Measurements from ENCODE around the gene CACNA2D1.

The CACNA2D1 gene

DNA sequence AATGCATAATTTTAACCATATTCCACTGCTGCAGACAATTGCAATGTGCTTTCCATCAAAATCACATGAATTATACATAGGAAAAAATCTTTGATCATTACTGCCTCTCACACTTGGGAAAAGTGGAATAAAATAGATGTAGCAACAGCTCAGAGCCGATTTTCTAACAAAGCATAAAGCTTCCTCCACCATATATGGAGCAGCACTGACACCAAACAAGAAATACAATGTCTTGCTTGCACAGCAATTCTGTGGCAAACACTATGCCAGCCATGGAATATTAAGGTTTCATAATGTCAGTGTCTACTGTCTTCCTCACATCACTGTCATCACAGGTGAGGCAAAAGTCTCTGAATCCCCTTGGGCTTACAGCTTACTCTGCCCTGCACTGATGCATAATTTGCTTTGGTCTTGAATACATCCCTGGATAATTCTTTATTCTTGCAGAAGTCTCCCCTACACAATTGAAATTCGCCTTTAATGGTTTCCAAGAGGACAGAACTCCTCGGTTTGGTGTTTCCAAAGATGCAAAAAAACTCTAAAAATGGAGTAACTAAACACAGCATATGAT is 198.5 kb downstream of the CACNA2D1 start:
- WGBS (ENCODE audit: extremely low coverage, insufficient coverage, low lambda C conversion rate): no CpG with 5 or more reads among the region's 3 CpGs
- no peaks in the 10 kb centered on the region for H3K36me3 ChIP-seq (ENCODE audit: control insufficient read depth, insufficient read depth, low read length)

DNA sequence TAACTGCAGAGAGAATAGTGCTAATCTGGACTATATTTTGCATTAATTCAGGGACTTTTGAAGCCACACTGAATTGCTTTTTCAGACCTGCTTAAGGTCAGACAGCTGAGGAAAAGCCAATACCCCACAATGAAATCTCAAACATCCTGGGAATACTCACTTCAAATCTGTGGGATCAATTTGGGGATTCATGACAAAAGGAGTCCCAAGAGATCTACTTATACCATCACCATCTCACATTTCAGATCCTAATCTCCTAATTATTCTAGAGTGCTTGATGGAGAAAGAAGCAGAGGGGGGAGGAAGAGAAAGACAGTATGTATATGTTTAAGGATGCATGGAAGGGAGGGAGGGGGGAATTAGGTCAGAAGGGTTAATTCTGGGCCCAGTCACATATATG is 202.2 kb downstream of the CACNA2D1 start:
- H2BK120ac ChIP-seq (ENCODE audit: low read depth, low read length): no peak overlapping the region
- H4K5ac ChIP-seq (ENCODE audit: low read length): no peak overlapping the region
- H3K9ac ChIP-seq (ENCODE audit: low read length): no peak overlapping the region
- H3K56ac ChIP-seq (ENCODE audit: low read length): no peak overlapping the region
- H3K79me2 ChIP-seq (ENCODE audit: control insufficient read depth, insufficient read depth, low read length): no peaks in the 10 kb centered on the region
- H3K36me3 ChIP-seq (ENCODE audit: control insufficient read depth, insufficient read depth, low read length): no peaks in the 10 kb centered on the region
- H2BK5ac ChIP-seq (ENCODE audit: low read length): no peak overlapping the region
- H3K4me2 ChIP-seq (ENCODE audit: low read length): no peak overlapping the region
- no peaks in the 10 kb centered on the region for H3K79me1 ChIP-seq (ENCODE audit: low read length)
- DNase-seq: peak; percentile 56
- H3K27me3 ChIP-seq (ENCODE audit: insufficient read depth, low read length, poor library complexity): no peaks in the 10 kb centered on the region
- H4K8ac ChIP-seq (ENCODE audit: low read depth, low read length): no peak overlapping the region
- no peak overlapping the region for H3K4me3 ChIP-seq (ENCODE audit: low read length)
- no peaks in the 10 kb centered on the region for H3K4me1 ChIP-seq (ENCODE audit: control insufficient read depth, low read depth, low read length)
- no peak overlapping the region for H3K18ac ChIP-seq (ENCODE audit: low read length)
- H2BK15ac ChIP-seq (replicated peaks; ENCODE audit: low read depth): no peak overlapping the region
- no peak overlapping the region for H2AK5ac ChIP-seq (ENCODE audit: low read length)
- H3K4ac ChIP-seq (ENCODE audit: low read depth, low read length): no peak overlapping the region
- no peak overlapping the region for H3K27ac ChIP-seq (ENCODE audit: low read depth, low read length)
- H3K23ac ChIP-seq (ENCODE audit: low read length): no peak overlapping the region

More for the DNA sequence above, 198.5 kb downstream of the CACNA2D1 start:
- H2BK120ac ChIP-seq (ENCODE audit: low read depth, low read length): no peak overlapping the region
- peaks cover 2% of the 10 kb centered on the region for H3K79me1 ChIP-seq (ENCODE audit: low read length)
- no peak overlapping the region for H3K23ac ChIP-seq (ENCODE audit: low read length)
- H2BK15ac ChIP-seq (replicated peaks; ENCODE audit: low read depth): no peak overlapping the region
- DNase-seq: no peak
- H3K4me1 ChIP-seq (ENCODE audit: control insufficient read depth, low read depth, low read length): no peaks in the 10 kb centered on the region
- H3K4me3 ChIP-seq (ENCODE audit: low read length): no peak overlapping the region
- H3K79me2 ChIP-seq (ENCODE audit: control insufficient read depth, insufficient read depth, low read length): no peaks in the 10 kb centered on the region
- no peak overlapping the region for H4K5ac ChIP-seq (ENCODE audit: low read length)
- H3K18ac ChIP-seq (ENCODE audit: low read length): no peak overlapping the region
- H3K27ac ChIP-seq (ENCODE audit: low read depth, low read length): no peak overlapping the region
- H2AK5ac ChIP-seq (ENCODE audit: low read length): no peak overlapping the region
- no peak overlapping the region for H3K9ac ChIP-seq (ENCODE audit: low read length)
- no peaks in the 10 kb centered on the region for H3K27me3 ChIP-seq (ENCODE audit: insufficient read depth, low read length, poor library complexity)
- H3K4ac ChIP-seq (ENCODE audit: low read depth, low read length): peak overlapping the region; percentile 36
- H3K56ac ChIP-seq (ENCODE audit: low read length): no peak overlapping the region
- H2BK5ac ChIP-seq (ENCODE audit: low read length): no peak overlapping the region
- H4K8ac ChIP-seq (ENCODE audit: low read depth, low read length): no peak overlapping the region
- no peak overlapping the region for H3K4me2 ChIP-seq (ENCODE audit: low read length)

DNA sequence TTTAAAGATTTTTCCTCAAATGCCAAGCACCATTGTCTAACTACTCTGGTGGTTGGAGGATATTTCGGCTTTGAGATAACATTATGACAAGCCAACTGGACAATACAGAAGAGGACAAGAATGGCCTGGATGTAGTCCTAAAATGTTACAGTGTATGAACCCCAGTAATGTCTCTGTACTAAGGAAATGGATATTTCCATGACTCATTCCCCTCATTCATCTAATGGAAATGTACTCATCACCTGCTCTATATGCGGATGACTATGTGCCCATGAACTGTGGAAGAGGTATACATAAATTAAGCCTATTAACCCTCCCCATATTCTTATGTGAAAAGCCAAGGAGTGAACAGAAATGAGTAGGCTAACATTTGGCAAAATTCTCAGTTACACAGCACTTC is 207.9 kb downstream of the CACNA2D1 start:
- no CpG with 5 or more reads among the region's 2 CpGs for WGBS (ENCODE audit: extremely low coverage, insufficient coverage, low lambda C conversion rate)
- no peak overlapping the region for H4K5ac ChIP-seq (ENCODE audit: low read length)
- no peaks in the 10 kb centered on the region for H3K36me3 ChIP-seq (ENCODE audit: control insufficient read depth, insufficient read depth, low read length)
- H2BK5ac ChIP-seq (ENCODE audit: low read length): no peak overlapping the region
- no peak overlapping the region for H3K4ac ChIP-seq (ENCODE audit: low read depth, low read length)
- no peak overlapping the region for H2AK5ac ChIP-seq (ENCODE audit: low read length)
- no peak overlapping the region for H3K27ac ChIP-seq (ENCODE audit: low read depth, low read length)
- no peaks in the 10 kb centered on the region for H3K79me2 ChIP-seq (ENCODE audit: control insufficient read depth, insufficient read depth, low read length)
- no peak overlapping the region for H3K18ac ChIP-seq (ENCODE audit: low read length)
- H3K27me3 ChIP-seq (ENCODE audit: insufficient read depth, low read length, poor library complexity): no peaks in the 10 kb centered on the region
- peak overlapping the region; percentile 81 for H4K8ac ChIP-seq (ENCODE audit: low read depth, low read length)
- H2BK120ac ChIP-seq (ENCODE audit: low read depth, low read length): no peak overlapping the region
- peaks cover 2% of the 10 kb centered on the region for H3K4me1 ChIP-seq (ENCODE audit: control insufficient read depth, low read depth, low read length)
- H3K4me2 ChIP-seq (ENCODE audit: low read length): no peak overlapping the region
- H3K56ac ChIP-seq (ENCODE audit: low read length): no peak overlapping the region
- no peaks in the 10 kb centered on the region for H3K79me1 ChIP-seq (ENCODE audit: low read length)
- H3K4me3 ChIP-seq (ENCODE audit: low read length): no peak overlapping the region
- H3K9ac ChIP-seq (ENCODE audit: low read length): no peak overlapping the region
- H2BK15ac ChIP-seq (replicated peaks; ENCODE audit: low read depth): no peak overlapping the region
- DNase-seq: no peak
- H3K23ac ChIP-seq (ENCODE audit: low read length): no peak overlapping the region

DNA sequence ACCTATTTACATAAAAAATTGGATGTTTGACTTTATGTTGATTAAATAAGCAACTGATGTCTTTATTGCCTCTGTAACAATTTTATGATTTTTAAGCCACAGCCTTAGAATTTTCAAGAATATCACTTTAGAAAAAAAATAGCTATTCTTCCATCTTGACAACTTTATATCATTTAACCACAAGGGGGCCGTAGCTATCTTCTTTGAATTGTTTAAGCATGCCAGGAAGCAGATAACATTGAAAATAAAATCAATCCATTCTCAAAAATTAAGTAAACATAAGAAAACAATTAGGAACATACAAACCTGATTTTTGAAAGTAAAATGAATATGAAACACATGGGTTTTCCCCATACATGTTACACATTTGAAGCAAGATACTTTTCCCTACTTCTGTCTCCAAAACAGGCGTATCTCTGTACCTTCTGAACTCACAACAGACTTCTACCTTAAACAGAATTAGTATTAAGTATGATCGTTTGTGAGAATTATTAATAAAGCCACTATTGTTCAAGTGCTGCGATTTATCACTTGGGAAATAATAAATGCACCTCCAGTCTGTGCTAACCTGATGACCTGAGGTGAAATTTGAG is 209.0 kb downstream of the CACNA2D1 start:
- no peak overlapping the region for H3K4ac ChIP-seq (ENCODE audit: low read depth, low read length)
- H3K4me2 ChIP-seq (ENCODE audit: low read length): no peak overlapping the region
- no peaks in the 10 kb centered on the region for H3K36me3 ChIP-seq (ENCODE audit: control insufficient read depth, insufficient read depth, low read length)
- H2BK5ac ChIP-seq (ENCODE audit: low read length): no peak overlapping the region
- no peak overlapping the region for H4K5ac ChIP-seq (ENCODE audit: low read length)
- WGBS (ENCODE audit: extremely low coverage, insufficient coverage, low lambda C conversion rate): no CpG with 5 or more reads among the region's 4 CpGs
- H3K4me1 ChIP-seq (ENCODE audit: control insufficient read depth, low read depth, low read length): peaks cover 2% of the 10 kb centered on the region
- H4K8ac ChIP-seq (ENCODE audit: low read depth, low read length): no peak overlapping the region
- H2AK5ac ChIP-seq (ENCODE audit: low read length): no peak overlapping the region
- no peak overlapping the region for H3K18ac ChIP-seq (ENCODE audit: low read length)
- no peak overlapping the region for H3K27ac ChIP-seq (ENCODE audit: low read depth, low read length)
- no peak overlapping the region for H3K23ac ChIP-seq (ENCODE audit: low read length)
- no peaks in the 10 kb centered on the region for H3K79me1 ChIP-seq (ENCODE audit: low read length)
- no peaks in the 10 kb centered on the region for H3K27me3 ChIP-seq (ENCODE audit: insufficient read depth, low read length, poor library complexity)
- no peak overlapping the region for H3K9ac ChIP-seq (ENCODE audit: low read length)
- no peak overlapping the region for H3K56ac ChIP-seq (ENCODE audit: low read length)
- H3K79me2 ChIP-seq (ENCODE audit: control insufficient read depth, insufficient read depth, low read length): no peaks in the 10 kb centered on the region
- H2BK15ac ChIP-seq (replicated peaks; ENCODE audit: low read depth): no peak overlapping the region
- H2BK120ac ChIP-seq (ENCODE audit: low read depth, low read length): no peak overlapping the region
- no peak overlapping the region for H3K4me3 ChIP-seq (ENCODE audit: low read length)
- DNase-seq: peak; percentile 53

DNA sequence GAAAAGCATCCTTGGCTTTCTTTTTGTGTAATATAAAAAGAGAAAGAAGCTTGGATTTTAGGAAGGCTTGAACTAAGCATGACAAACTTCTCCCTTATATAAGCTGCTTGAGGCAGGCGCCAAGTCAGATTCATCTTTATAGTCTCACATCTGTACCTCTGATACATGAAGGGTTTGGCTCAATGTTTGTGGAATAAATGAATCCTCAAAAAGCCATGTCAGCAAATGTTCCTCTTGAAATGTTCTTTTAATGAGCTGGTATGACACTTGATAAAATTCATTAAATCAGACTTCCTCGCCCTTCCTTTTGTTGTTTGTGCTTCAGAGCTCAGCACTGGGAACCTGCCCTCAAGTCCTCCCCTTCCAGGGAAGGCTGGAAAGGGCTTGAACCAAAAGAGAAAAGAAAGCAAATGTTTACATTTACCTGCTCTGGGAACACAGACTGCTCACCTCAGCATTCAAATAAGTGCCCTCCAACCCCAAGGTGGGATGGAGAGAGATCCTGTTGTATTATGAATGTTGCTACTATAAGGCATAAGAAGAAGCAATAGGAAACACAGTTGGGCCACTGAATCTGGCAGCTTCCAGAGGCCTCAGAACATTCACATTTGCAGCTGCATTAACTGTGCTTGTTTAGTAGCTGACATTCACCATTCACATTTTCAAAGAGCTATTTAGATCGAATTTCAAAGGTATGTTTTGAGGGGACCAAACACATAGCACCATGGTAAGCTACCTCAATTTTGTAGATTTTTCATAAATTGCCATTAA is 212.6 kb downstream of the CACNA2D1 start:
- Histone ChIP-seq H2BK120ac (ENCODE audit: low read depth, low read length) (no peak overlapping the region), H3K56ac (ENCODE audit: low read length) (no peak overlapping the region), H2BK15ac (replicated peaks; ENCODE audit: low read depth) (no peak overlapping the region), H3K9ac (ENCODE audit: low read length) (no peak overlapping the region), H3K36me3 (ENCODE audit: control insufficient read depth, insufficient read depth, low read length) (no peaks in the 10 kb centered on the region), H4K8ac (ENCODE audit: low read depth, low read length) (no peak overlapping the region), H4K5ac (ENCODE audit: low read length) (no peak overlapping the region), H3K23ac (ENCODE audit: low read length) (no peak overlapping the region), H3K4me1 (ENCODE audit: control insufficient read depth, low read depth, low read length) (peaks cover 2% of the 10 kb centered on the region), H3K4me2 (ENCODE audit: low read length) (no peak overlapping the region), H3K27me3 (ENCODE audit: insufficient read depth, low read length, poor library complexity) (no peaks in the 10 kb centered on the region), H2AK5ac (ENCODE audit: low read length) (no peak overlapping the region), H2BK5ac (ENCODE audit: low read length) (no peak overlapping the region), H3K79me1 (ENCODE audit: low read length) (no peaks in the 10 kb centered on the region), H3K4ac (ENCODE audit: low read depth, low read length) (no peak overlapping the region), H3K27ac (ENCODE audit: low read depth, low read length) (no peak overlapping the region), H3K18ac (ENCODE audit: low read length) (no peak overlapping the region), H3K79me2 (ENCODE audit: control insufficient read depth, insufficient read depth, low read length) (no peaks in the 10 kb centered on the region), H3K4me3 (ENCODE audit: low read length) (no peak overlapping the region)
- DNase-seq: no peak
- no CpG with 5 or more reads among the region's 3 CpGs for WGBS (ENCODE audit: extremely low coverage, insufficient coverage, low lambda C conversion rate)
